Left lung (tissue), 10 donors: ENCODE measurements around the gene HSPA4L. TPM values are rescaled to one million over a fixed set of nuclear protein-coding genes. Genes with fewer than 3 reads are reported as not detected.

ENCODE experiments used
- ATAC-seq: fragments of 200-7000 bp; cut with Tn5 transposase; one replicate; pipeline ENCODE4 v1.9.1; 2020; ENCODE audit warnings: moderate library complexity
- DNase-seq, 4 donors: peaks; one replicate each; pipeline ENCODE4 v3.0.0-alpha.2; 2013 to 2020
- H3K27ac ChIP-seq, 2 donors: fragments of 200-600 bp; sonication (generic) in 1 of 2; one replicate each; pipeline versions ENCODE4 v1.5.0 to v1.8.0; 2020 to 2021
- H3K27me3 ChIP-seq, 2 donors: fragments of 200-600 bp; sonication (generic) in 1 of 2; one replicate each; pipeline versions ENCODE4 v1.5.0 to v1.8.0; 2020 to 2021
- H3K36me3 ChIP-seq, 2 donors: fragments of 200-600 bp; sonication (generic) in 1 of 2; one replicate each; pipeline versions ENCODE4 v1.5.0 to v1.8.0; 2020 to 2021
- H3K4me1 ChIP-seq, 2 donors: fragments of 200-600 bp; one replicate each; pipeline ENCODE4 v1.8.0; 2021
- H3K4me3 ChIP-seq, 2 donors: fragments of 200-600 bp; sonication (generic) in 1 of 2; one replicate each; pipeline versions ENCODE4 v1.5.0 to v1.8.0; 2020 to 2021; ENCODE audit warnings: mild to moderate bottlenecking in 1 of 2
- H3K9me3 ChIP-seq, 2 donors: fragments of 200-600 bp; sonication (generic) in 1 of 2; one replicate each; pipeline versions ENCODE4 v1.5.0 to v1.8.0; 2020 to 2021
- CTCF ChIP-seq, 2 donors: fragments of 200-600 bp; sonication (generic) in 1 of 2; IDR thresholded peaks; one replicate each; pipeline versions ENCODE4 v1.5.0 to v1.8.0; 2021; ENCODE audit warnings: antibody characterized with exemption in 2 of 2
- intact Hi-C, 2 donors: fragments of 100-400 bp; cut with DNase I; formaldehyde crosslinking; loops; one replicate each; pipeline versions ENCODE4 v1.11.2 to v1.14.2; 2022
- polyA plus RNA-seq, 6 donors: library from polyadenylated mRNA; unstranded; fragments of 120-200 nt; gene quantifications; one replicate each; pipeline ENCODE4 v1.2.1, GENCODE V29; 2013; ENCODE audit not compliant: insufficient read length in 6 of 6
- total RNA-seq, 2 donors: library from RNA; stranded (reverse); fragmentation: NEBNext Ultra II Directional; extraction: Animal tissue kit (Norgen Biotek cat#: 25700); gene quantifications; one replicate each; pipeline ENCODE4 v1.2.1, GENCODE V29; 2021
- donor health status: DM: no; HTN: yes; CAD: no.
- donor health status: DM: no; HTN: no; CAD: no.

HSPA4L gene
- total and polyA plus RNA-seq, 8 donors: 6.1 to 201 (median 8.0) TPM

- ATAC-seq: no peak
- peaks cover 0 to 7% of the 10 kb centered on the region in 2 donors for H3K4me1 ChIP-seq
- DNase-seq: no peak
- intact Hi-C loops: no loop called here
- peaks cover 5 to 34% of the 10 kb centered on the region in 2 donors for H3K27me3 ChIP-seq
- no peaks in the 10 kb centered on the region for H3K36me3 ChIP-seq
- H3K9me3 ChIP-seq: no peaks in the 10 kb centered on the region
- no peak for TF ChIP-seq CTCF (IDR thresholded peaks at IDR 0.05)
- H3K27ac ChIP-seq: no peak overlapping the region
- no peak overlapping the region for H3K4me3 ChIP-seq
Measured at GRCh38 chr4:127777487-127777886, 4.6 kb upstream of the HSPA4L start.

GRCh38 chr4:127778102-127778501, 4.0 kb upstream of the HSPA4L start:
- intact Hi-C loops: no loop called here
- H3K27me3 ChIP-seq: peaks cover 5 to 40% of the 10 kb centered on the region in 2 donors
- no peaks in the 10 kb centered on the region for H3K9me3 ChIP-seq
- DNase-seq (no peak), ATAC-seq (no peak)
- TF ChIP-seq CTCF (IDR thresholded peaks at IDR 0.05): no peak
- H3K36me3 ChIP-seq: no peaks in the 10 kb centered on the region
- H3K27ac ChIP-seq: no peak overlapping the region
- H3K4me1 ChIP-seq: peaks cover 0 to 13% of the 10 kb centered on the region in 2 donors
- H3K4me3 ChIP-seq: no peak overlapping the region

- no peak overlapping the region for H3K4me3 ChIP-seq
- ATAC-seq (no peak), DNase-seq (peak in 1 of 4 donors; percentile 75)
- no peak for TF ChIP-seq CTCF (IDR thresholded peaks at IDR 0.05)
- no peak overlapping the region for H3K27ac ChIP-seq
- H3K9me3 ChIP-seq: no peaks in the 10 kb centered on the region
- H3K36me3 ChIP-seq: no peaks in the 10 kb centered on the region
- peaks cover 0 to 16% of the 10 kb centered on the region in 2 donors for H3K4me1 ChIP-seq
- intact Hi-C loops: no loop called here
- peaks cover 5 to 41% of the 10 kb centered on the region in 2 donors for H3K27me3 ChIP-seq
Measured at GRCh38 chr4:127780598-127780997, 1.5 kb upstream of the HSPA4L start.

- DNase-seq: peak in 3 of 4 donors; percentile 34 to 87 (median 61)
- peak; percentile 71 for ATAC-seq
- Histone ChIP-seq H3K9me3 (no peaks in the 10 kb centered on the region), H3K4me1 (peaks cover 0 to 16% of the 10 kb centered on the region in 2 donors), H3K4me3 (peak overlapping the region; percentile 58 to 62), H3K27ac (peak overlapping the region; percentile 31 to 70), H3K27me3 (peaks cover 5 to 41% of the 10 kb centered on the region in 2 donors), H3K36me3 (no peaks in the 10 kb centered on the region)
- intact Hi-C loops: no loop called here
- no peak for TF ChIP-seq CTCF (IDR thresholded peaks at IDR 0.05)
Measured at GRCh38 chr4:127781300-127782024, 660 bp upstream of the HSPA4L start.

GRCh38 chr4:127782025-127782274, 172 bp upstream of the HSPA4L start:
- intact Hi-C loops: no loop called here
- peak overlapping the region; percentile 58 to 62 for H3K4me3 ChIP-seq
- H3K4me1 ChIP-seq: peaks cover 0 to 16% of the 10 kb centered on the region in 2 donors
- H3K9me3 ChIP-seq: no peaks in the 10 kb centered on the region
- peak; percentile 95 for ATAC-seq
- no peak for TF ChIP-seq CTCF (IDR thresholded peaks at IDR 0.05)
- peak in 3 of 4 donors; percentile 89 to 96 (median 93) for DNase-seq
- no peaks in the 10 kb centered on the region for H3K36me3 ChIP-seq
- H3K27me3 ChIP-seq: peaks cover 5 to 41% of the 10 kb centered on the region in 2 donors
- H3K27ac ChIP-seq: peak overlapping the region; percentile 31 to 70
